ENCODE measurements around the gene TBL1XR1.

GRCh38 chr3:177062052-177062732, 135.1 kb downstream of the TBL1XR1 start:
- TF ChIP-seq CTCF (IDR thresholded peaks at IDR 0.05) (no peak), POLR2AphosphoS5 (IDR thresholded peaks at IDR 0.05; ENCODE audit: low read depth, low read length) (no peak), REST (IDR thresholded peaks at IDR 0.05; ENCODE audit: insufficient read depth in 1 of 2, low read depth in 2 of 2, low read length in 1 of 2) (no peak), TCF7L2 (IDR thresholded peaks at IDR 0.05; ENCODE audit: low read depth, low read length) (no peak), SIN3A (IDR thresholded peaks at IDR 0.05; ENCODE audit: borderline replicate concordance, insufficient read depth, low read depth, low read length) (no peak)

Measured in Panc1 (cell line).